Esophagus muscularis mucosa (tissue), 3 donors: ENCODE data around the gene RNASE12.

Experiments used
- CTCF ChIP-seq, 3 experiments: fragments of 200-600 bp in 2 of 3; fragments of 450-650 bp in 1 of 3; sonication (generic) in 2 of 3; IDR thresholded peaks; one replicate each; pipeline ENCODE4 v1.5.1; 2017 to 2019; ENCODE audit warnings: antibody characterized with exemption in 3 of 3, mild to moderate bottlenecking in 2 of 3, moderate library complexity in 1 of 3
- POLR2A ChIP-seq: fragments of 450-650 bp; IDR thresholded peaks from one replicate; pipeline ENCODE4 v1.6.1; 2017; ENCODE audit warnings: antibody characterized with exemption, moderate library complexity, mild to moderate bottlenecking, low read depth
- POLR2AphosphoS5 ChIP-seq, 2 donors: sonication (generic); formaldehyde crosslinking; IDR thresholded peaks; one replicate each; pipeline ENCODE4 v1.6.1; 2017; ENCODE audit warnings: antibody characterized with exemption in 2 of 2

GRCh38 chr14:20632448-20632830, 41.3 kb upstream of the RNASE12 start:
- TF ChIP-seq CTCF (IDR thresholded peaks at IDR 0.05) (no peak), POLR2AphosphoS5 (IDR thresholded peaks at IDR 0.05) (no peak), POLR2A (no peak)
